Measurements from ENCODE around the gene ONECUT3. TPM values are rescaled to one million over a fixed set of nuclear protein-coding genes. Genes with fewer than 3 reads are reported as not detected.

Gene ONECUT3
- polyA plus RNA-seq, 1 of the 3 experiments (the other 2 are of a cell fraction): not detected

- Histone ChIP-seq H3K9ac (no peak overlapping the region), H3K79me2 (ENCODE audit: insufficient read depth) (peaks cover 63% of the 10 kb centered on the region), H3K4me3 (ENCODE audit: low read depth in 2 of 2, low read length in 1 of 2) (no peak overlapping the region), H4K20me1 (ENCODE audit: insufficient read depth) (peaks cover 54% of the 10 kb centered on the region), H3K4me1 (ENCODE audit: control insufficient read depth in 1 of 2, insufficient read depth in 2 of 2, low read depth in 1 of 2, low read length in 1 of 2) (peaks cover 0 to 7% of the 10 kb centered on the region in 2 experiments; a peak in 1 of 4 replicates), H3K27ac (ENCODE audit: low read depth in 2 of 2, low read length in 1 of 2) (no peak overlapping the region), H3K4me2 (no peak overlapping the region), H3K27me3 (ENCODE audit: insufficient read depth) (no peaks in the 10 kb centered on the region), H3K9me2 (no peaks in the 10 kb centered on the region), H3K36me3 (replicated peaks in 1 of 2; ENCODE audit: control insufficient read depth in 1 of 2, insufficient read depth in 2 of 2, low read length in 1 of 2) (peaks cover 5% of the 10 kb centered on the region in 2 experiments), H3F3A (replicated peaks; ENCODE audit: insufficient read depth) (peaks cover 6% of the 10 kb centered on the region), H2AFZ (ENCODE audit: low read depth) (no peak overlapping the region), H3K9me3 (no peaks in the 10 kb centered on the region)
- DNase-seq: no peak
- ChIA-PET POLR2A (no interaction called here), CTCF (interaction anchor here (0.9 to 8.1 kb wide), 4 partner anchors 10 to 41 kb away, joined by 4 to 188 read pairs (median 7); no protein-coding TSS in a partner anchor)
- no peak for TF ChIP-seq EZH2phosphoT487 (IDR thresholded peaks at IDR 0.05; ENCODE audit: borderline replicate concordance, low read depth)
- TF ChIP-seq NFIC (IDR thresholded peaks at IDR 0.05; ENCODE audit: borderline replicate concordance): no peak
- WGBS (ENCODE audit: low lambda C conversion rate): 93% methylated on average over 11 of the region's 11 CpGs
These were observed 76.7 kb downstream of the ONECUT3 start for GRCh38 chr19:1829958-1830357.

- Histone ChIP-seq H3K27me3 (ENCODE audit: insufficient read depth) (no peaks in the 10 kb centered on the region), H3K79me2 (ENCODE audit: insufficient read depth) (peaks cover 63% of the 10 kb centered on the region), H3K27ac (ENCODE audit: low read depth in 2 of 2, low read length in 1 of 2) (no peak overlapping the region), H4K20me1 (ENCODE audit: insufficient read depth) (peaks cover 60% of the 10 kb centered on the region), H3F3A (replicated peaks; ENCODE audit: insufficient read depth) (peaks cover 6% of the 10 kb centered on the region), H3K4me2 (no peak overlapping the region), H3K9me3 (no peaks in the 10 kb centered on the region), H3K9ac (no peak overlapping the region), H3K4me1 (ENCODE audit: control insufficient read depth in 1 of 2, insufficient read depth in 2 of 2, low read depth in 1 of 2, low read length in 1 of 2) (peaks cover 0 to 7% of the 10 kb centered on the region in 2 experiments; a peak in 1 of 4 replicates), H3K36me3 (replicated peaks in 1 of 2; ENCODE audit: control insufficient read depth in 1 of 2, insufficient read depth in 2 of 2, low read length in 1 of 2) (peaks cover 1 to 5% of the 10 kb centered on the region in 2 experiments), H3K9me2 (no peaks in the 10 kb centered on the region), H2AFZ (ENCODE audit: low read depth) (no peak overlapping the region), H3K4me3 (ENCODE audit: low read depth in 2 of 2, low read length in 1 of 2) (no peak overlapping the region)
- DNase-seq: no peak
- TF ChIP-seq SIN3A (IDR thresholded peaks at IDR 0.05; ENCODE audit: borderline replicate concordance, low read depth, low read length) (no peak), YY1 (IDR thresholded peaks at IDR 0.05; ENCODE audit: low read depth) (no peak), MXI1 (IDR thresholded peaks at IDR 0.05; ENCODE audit: low read depth, low read length) (no peak), RFX5 (IDR thresholded peaks at IDR 0.05; ENCODE audit: low read length) (no peak), JUND (IDR thresholded peaks at IDR 0.05) (no peak), RCOR1 (IDR thresholded peaks at IDR 0.05; ENCODE audit: low read length) (no peak), GATA2 (CRISPR knock-in tag; IDR thresholded peaks at IDR 0.05) (no peak), SMC3 (IDR thresholded peaks at IDR 0.05; ENCODE audit: low read depth, low read length) (no peak), NRF1 (IDR thresholded peaks at IDR 0.05; ENCODE audit: low read depth, low read length) (no peak), RAD21 (IDR thresholded peaks at IDR 0.05; ENCODE audit: low read length) (no peak)
- TF ChIP-seq, protein P1, sequence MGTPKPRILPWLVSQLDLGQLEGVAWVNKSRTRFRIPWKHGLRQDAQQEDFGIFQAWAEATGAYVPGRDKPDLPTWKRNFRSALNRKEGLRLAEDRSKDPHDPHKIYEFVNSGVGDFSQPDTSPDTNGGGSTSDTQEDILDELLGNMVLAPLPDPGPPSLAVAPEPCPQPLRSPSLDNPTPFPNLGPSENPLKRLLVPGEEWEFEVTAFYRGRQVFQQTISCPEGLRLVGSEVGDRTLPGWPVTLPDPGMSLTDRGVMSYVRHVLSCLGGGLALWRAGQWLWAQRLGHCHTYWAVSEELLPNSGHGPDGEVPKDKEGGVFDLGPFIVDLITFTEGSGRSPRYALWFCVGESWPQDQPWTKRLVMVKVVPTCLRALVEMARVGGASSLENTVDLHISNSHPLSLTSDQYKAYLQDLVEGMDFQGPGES (IDR thresholded peaks at IDR 0.05; ENCODE audit: low read depth, low read length): no peak
- TF ChIP-seq, protein P2, sequence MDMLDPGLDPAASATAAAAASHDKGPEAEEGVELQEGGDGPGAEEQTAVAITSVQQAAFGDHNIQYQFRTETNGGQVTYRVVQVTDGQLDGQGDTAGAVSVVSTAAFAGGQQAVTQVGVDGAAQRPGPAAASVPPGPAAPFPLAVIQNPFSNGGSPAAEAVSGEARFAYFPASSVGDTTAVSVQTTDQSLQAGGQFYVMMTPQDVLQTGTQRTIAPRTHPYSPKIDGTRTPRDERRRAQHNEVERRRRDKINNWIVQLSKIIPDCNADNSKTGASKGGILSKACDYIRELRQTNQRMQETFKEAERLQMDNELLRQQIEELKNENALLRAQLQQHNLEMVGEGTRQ (IDR thresholded peaks at IDR 0.05; ENCODE audit: borderline replicate concordance, low read depth, low read length): no peak
- CTCF ChIA-PET: interaction anchor here (1.2 to 8.1 kb wide), 4 partner anchors 10 to 42 kb away, joined by 3 to 188 read pairs (median 7); no protein-coding TSS in a partner anchor
- POLR2A ChIA-PET: no interaction called here
- 98% methylated on average over 12 of the region's 15 CpGs for WGBS (ENCODE audit: low lambda C conversion rate)
These were observed 77.3 kb downstream of the ONECUT3 start for GRCh38 chr19:1830568-1830967.

Small RNAs within 50 kb of the gene (small RNA-seq; reads per million reads assigned to genes)
- 0 reads per million in 7 experiments for gene RF00017

Other genes with a start within 250 kb of the ONECUT3 start
- 5.7 and 6.3 TPM in 2 replicates for gene ADAMTSL5, start 240.5 kb upstream of the ONECUT3 start, polyA plus RNA-seq (2012; rRNA removed)
- 0.03 TPM in 1 of 2 replicates, not detected in the other for gene PLK5, start 229.4 kb upstream of the ONECUT3 start, polyA plus RNA-seq (2012; rRNA removed)
- 11.5 and 14.9 TPM in 2 replicates for gene MEX3D, start 185.2 kb upstream of the ONECUT3 start, polyA plus RNA-seq (2012; rRNA removed)
- 74.1 and 96.5 TPM in 2 replicates for gene MBD3, start 160.6 kb upstream of the ONECUT3 start, polyA plus RNA-seq (2012; rRNA removed)
- 247 and 372 TPM in 2 replicates for gene UQCR11, start 148.0 kb upstream of the ONECUT3 start, polyA plus RNA-seq (2012; rRNA removed)
- 81.3 and 104 TPM in 2 replicates for gene TCF3, start 100.9 kb upstream of the ONECUT3 start, polyA plus RNA-seq (2012; rRNA removed)
- 6.2 and 8.0 TPM in 2 replicates for gene ATP8B3, start 58.8 kb downstream of the ONECUT3 start, polyA plus RNA-seq (2012; rRNA removed)
- 9.0 and 18.8 TPM in 2 replicates for gene REXO1, start 95.0 kb downstream of the ONECUT3 start, polyA plus RNA-seq (2012; rRNA removed)
- gene KLF16, start 110.1 kb downstream of the ONECUT3 start, polyA plus RNA-seq (2012; rRNA removed): 11.3 and 16.1 TPM in 2 replicates
- gene ABHD17A, start 132.0 kb downstream of the ONECUT3 start, polyA plus RNA-seq (2012; rRNA removed): 61.1 and 69.1 TPM in 2 replicates
- gene ADAT3, start 151.9 kb downstream of the ONECUT3 start, polyA plus RNA-seq (2012; rRNA removed): 1.7 and 2.8 TPM in 2 replicates
- 11.8 and 30.0 TPM in 2 replicates for gene SCAMP4, start 151.9 kb downstream of the ONECUT3 start, polyA plus RNA-seq (2012; rRNA removed)
- gene CSNK1G2, start 187.7 kb downstream of the ONECUT3 start, polyA plus RNA-seq (2012; rRNA removed): 77.3 and 79.4 TPM in 2 replicates